ENCODE measurements around the gene RPS8. TPM values are rescaled to one million over a fixed set of nuclear protein-coding genes. Genes with fewer than 3 reads are reported as not detected.
"Not testable (repeated sequence)": the region's sequence is repeated elsewhere in the genome, so short reads cannot be mapped to it uniquely, and the experiment has no call there.

Gene RPS8
- total RNA-seq, 1 donor from 2014 or later = 1,786 TPM

GRCh38 chr1:44819608-44820327, 44.4 kb downstream of the RPS8 start:
- Histone ChIP-seq H3K9ac (ENCODE audit: low read depth in 1 of 3, low read length in 3 of 3) (peak overlapping the region; percentile 74 to 100 (median 87)), H3K27ac (ENCODE audit: low read depth, low read length) (peak overlapping the region; percentile 89), H3K36me3 (ENCODE audit: control insufficient read depth in 3 of 3, insufficient read depth in 3 of 3, low read length in 3 of 3) (peaks cover 0 to 2% (median 2%) of the 10 kb centered on the region in 3 donors), H3K4me1 (ENCODE audit: control insufficient read depth in 3 of 3, insufficient read depth in 3 of 3, low read length in 3 of 3) (peaks cover 7 to 15% (median 13%) of the 10 kb centered on the region in 3 donors), H3K4me3 (ENCODE audit: low read length in 3 of 3) (peak overlapping the region; percentile 67 to 90 (median 73)), H3K27me3 (ENCODE audit: control insufficient read depth in 3 of 3, insufficient read depth in 3 of 3, low read length in 3 of 3) (no peaks in the 10 kb centered on the region), H3K9me3 (ENCODE audit: control insufficient read depth in 3 of 3, low read length in 3 of 3) (no peaks in the 10 kb centered on the region)

DNA sequence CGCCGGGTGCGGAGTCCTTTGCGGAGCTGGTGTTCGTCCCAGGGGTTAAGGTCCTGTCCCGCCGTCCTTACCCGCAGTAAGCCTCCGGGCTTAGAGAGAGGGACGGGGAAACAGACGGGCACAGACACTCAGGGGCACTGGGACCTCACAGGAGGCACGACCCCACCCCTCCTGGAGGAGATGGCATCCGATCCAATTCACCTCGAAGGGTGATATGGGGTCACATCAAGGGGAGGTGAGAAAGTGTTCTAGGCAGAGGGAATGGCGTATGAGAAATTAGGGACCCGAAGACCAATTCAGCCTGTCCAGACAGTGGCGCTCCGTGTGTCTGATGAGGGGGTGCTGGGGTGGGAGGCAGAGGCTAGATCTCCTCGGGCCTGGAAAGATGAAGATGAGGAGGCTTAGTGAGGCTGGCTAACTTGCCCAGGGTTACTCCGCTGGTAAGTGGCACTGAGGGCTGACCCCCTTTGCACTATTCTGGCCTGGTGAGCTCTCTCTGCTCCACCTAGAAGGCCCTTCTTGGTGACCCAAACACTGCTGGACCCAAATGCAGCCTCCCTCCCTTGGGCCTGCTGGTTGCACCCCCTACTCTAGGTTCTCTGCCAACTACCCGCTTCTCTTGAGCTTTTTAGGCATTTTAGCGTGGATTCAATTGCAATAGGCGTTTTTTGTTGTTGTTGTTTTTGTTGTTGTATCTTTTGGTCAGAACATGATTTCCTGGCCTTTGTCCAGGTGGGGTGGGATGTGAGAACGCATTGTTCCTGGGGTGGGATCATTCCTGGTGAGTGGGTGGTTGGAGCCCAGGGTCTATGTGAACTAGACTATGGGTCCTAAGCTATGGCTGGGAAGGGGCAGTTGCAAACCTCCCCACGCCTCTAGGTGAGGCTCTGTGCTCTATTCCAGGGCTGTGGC, 45.2 kb downstream of the RPS8 start:
- H3K9me3 ChIP-seq (ENCODE audit: control insufficient read depth in 3 of 3, low read length in 3 of 3) = no peaks in the 10 kb centered on the region
- H3K4me3 ChIP-seq (ENCODE audit: low read length in 3 of 3) = peak overlapping the region; percentile 67 to 90 (median 73)
- H3K36me3 ChIP-seq (ENCODE audit: control insufficient read depth in 3 of 3, insufficient read depth in 3 of 3, low read length in 3 of 3) = peaks cover 0 to 2% (median 0%) of the 10 kb centered on the region in 3 donors
- H3K9ac ChIP-seq (ENCODE audit: low read depth in 1 of 3, low read length in 3 of 3) = peak overlapping the region; percentile 74 to 100 (median 87)
- H3K27me3 ChIP-seq (ENCODE audit: control insufficient read depth in 3 of 3, insufficient read depth in 3 of 3, low read length in 3 of 3) = no peaks in the 10 kb centered on the region
- H3K4me1 ChIP-seq (ENCODE audit: control insufficient read depth in 3 of 3, insufficient read depth in 3 of 3, low read length in 3 of 3) = peaks cover 7 to 15% (median 13%) of the 10 kb centered on the region in 3 donors
- peak overlapping the region; percentile 89 for H3K27ac ChIP-seq (ENCODE audit: low read depth, low read length)

GRCh38 chr1:44821240-44821715, 45.9 kb downstream of the RPS8 start:
- Histone ChIP-seq H3K4me1 (ENCODE audit: control insufficient read depth in 3 of 3, insufficient read depth in 3 of 3, low read length in 3 of 3) (peaks cover 10 to 19% (median 13%) of the 10 kb centered on the region in 3 donors), H3K9ac (ENCODE audit: low read depth in 1 of 3, low read length in 3 of 3) (peak overlapping the region in 1 of 3 donors; percentile 87), H3K27ac (ENCODE audit: low read depth, low read length) (no peak overlapping the region), H3K4me3 (ENCODE audit: low read length in 3 of 3) (peak overlapping the region; percentile 13 to 90 (median 67)), H3K9me3 (ENCODE audit: control insufficient read depth in 3 of 3, low read length in 3 of 3) (no peaks in the 10 kb centered on the region), H3K36me3 (ENCODE audit: control insufficient read depth in 3 of 3, insufficient read depth in 3 of 3, low read length in 3 of 3) (no peaks in the 10 kb centered on the region), H3K27me3 (ENCODE audit: control insufficient read depth in 3 of 3, insufficient read depth in 3 of 3, low read length in 3 of 3) (no peaks in the 10 kb centered on the region)

- no peak overlapping the region for H3K9ac ChIP-seq (ENCODE audit: low read depth in 1 of 3, low read length in 3 of 3)
- no peaks in the 10 kb centered on the region for H3K9me3 ChIP-seq (ENCODE audit: control insufficient read depth in 3 of 3, low read length in 3 of 3)
- H3K27ac ChIP-seq (ENCODE audit: low read depth, low read length) = no peak overlapping the region
- H3K4me3 ChIP-seq (ENCODE audit: low read length in 3 of 3) = no peak overlapping the region
- H3K36me3 ChIP-seq (ENCODE audit: control insufficient read depth in 3 of 3, insufficient read depth in 3 of 3, low read length in 3 of 3) = no peaks in the 10 kb centered on the region
- H3K27me3 ChIP-seq (ENCODE audit: control insufficient read depth in 3 of 3, insufficient read depth in 3 of 3, low read length in 3 of 3) = no peaks in the 10 kb centered on the region
- H3K4me1 ChIP-seq (ENCODE audit: control insufficient read depth in 3 of 3, insufficient read depth in 3 of 3, low read length in 3 of 3) = peaks cover 11 to 19% (median 13%) of the 10 kb centered on the region in 3 donors
Observed at GRCh38 chr1:44822131-44822701, 46.9 kb downstream of the RPS8 start.

GRCh38 chr1:44822981-44823451, 47.7 kb downstream of the RPS8 start:
- no peak overlapping the region for H3K4me3 ChIP-seq (ENCODE audit: low read length in 3 of 3)

GRCh38 chr1:44824392-44824791, 49.1 kb downstream of the RPS8 start:
- H3K4me1 ChIP-seq (ENCODE audit: control insufficient read depth in 3 of 3, insufficient read depth in 3 of 3, low read length in 3 of 3) = peaks cover 11 to 19% (median 13%) of the 10 kb centered on the region in 3 donors
- H3K27me3 ChIP-seq (ENCODE audit: control insufficient read depth in 3 of 3, insufficient read depth in 3 of 3, low read length in 3 of 3) = not testable (repeated sequence)

More at GRCh38 chr1:44822981-44823451, 47.7 kb downstream of the RPS8 start:
- no peaks in the 10 kb centered on the region for H3K27me3 ChIP-seq (ENCODE audit: control insufficient read depth in 3 of 3, insufficient read depth in 3 of 3, low read length in 3 of 3)
- peaks cover 11 to 19% (median 13%) of the 10 kb centered on the region in 3 donors for H3K4me1 ChIP-seq (ENCODE audit: control insufficient read depth in 3 of 3, insufficient read depth in 3 of 3, low read length in 3 of 3)
- no peaks in the 10 kb centered on the region for H3K9me3 ChIP-seq (ENCODE audit: control insufficient read depth in 3 of 3, low read length in 3 of 3)
- H3K27ac ChIP-seq (ENCODE audit: low read depth, low read length) = no peak overlapping the region
- no peaks in the 10 kb centered on the region for H3K36me3 ChIP-seq (ENCODE audit: control insufficient read depth in 3 of 3, insufficient read depth in 3 of 3, low read length in 3 of 3)
- no peak overlapping the region for H3K9ac ChIP-seq (ENCODE audit: low read depth in 1 of 3, low read length in 3 of 3)

GRCh38 chr1:44826375-44827196, 51.2 kb downstream of the RPS8 start:
- Histone ChIP-seq H3K27me3 (ENCODE audit: control insufficient read depth in 3 of 3, insufficient read depth in 3 of 3, low read length in 3 of 3) (peaks cover 0 to under 1% (median under 1%) of the 10 kb centered on the region in 3 donors), H3K9ac (ENCODE audit: low read depth in 1 of 3, low read length in 3 of 3) (no peak overlapping the region), H3K9me3 (ENCODE audit: control insufficient read depth in 3 of 3, low read length in 3 of 3) (no peaks in the 10 kb centered on the region), H3K4me1 (ENCODE audit: control insufficient read depth in 3 of 3, insufficient read depth in 3 of 3, low read length in 3 of 3) (peaks cover 0 to 4% (median 3%) of the 10 kb centered on the region in 3 donors), H3K27ac (ENCODE audit: low read depth, low read length) (peak overlapping the region; percentile 12), H3K4me3 (ENCODE audit: low read length in 3 of 3) (no peak overlapping the region), H3K36me3 (ENCODE audit: control insufficient read depth in 3 of 3, insufficient read depth in 3 of 3, low read length in 3 of 3) (peaks cover 0 to 1% (median 0%) of the 10 kb centered on the region in 3 donors)

More at GRCh38 chr1:44824392-44824791, 49.1 kb downstream of the RPS8 start:
- not testable (repeated sequence) for H3K4me3 ChIP-seq (ENCODE audit: low read length in 3 of 3); H3K27ac ChIP-seq (ENCODE audit: low read depth, low read length); H3K36me3 ChIP-seq (ENCODE audit: control insufficient read depth in 3 of 3, insufficient read depth in 3 of 3, low read length in 3 of 3); H3K9ac ChIP-seq (ENCODE audit: low read depth in 1 of 3, low read length in 3 of 3); H3K9me3 ChIP-seq (ENCODE audit: control insufficient read depth in 3 of 3, low read length in 3 of 3)

- H3K27me3 ChIP-seq (ENCODE audit: control insufficient read depth in 3 of 3, insufficient read depth in 3 of 3, low read length in 3 of 3) = peaks cover 0 to 8% (median 2%) of the 10 kb centered on the region in 3 donors
- peaks cover 0 to 1% (median 0%) of the 10 kb centered on the region in 3 donors for H3K36me3 ChIP-seq (ENCODE audit: control insufficient read depth in 3 of 3, insufficient read depth in 3 of 3, low read length in 3 of 3)
- no peak overlapping the region for H3K4me3 ChIP-seq (ENCODE audit: low read length in 3 of 3)
- H3K27ac ChIP-seq (ENCODE audit: low read depth, low read length) = peak overlapping the region; percentile 12
- no peaks in the 10 kb centered on the region for H3K9me3 ChIP-seq (ENCODE audit: control insufficient read depth in 3 of 3, low read length in 3 of 3)
- H3K9ac ChIP-seq (ENCODE audit: low read depth in 1 of 3, low read length in 3 of 3) = no peak overlapping the region
- H3K4me1 ChIP-seq (ENCODE audit: control insufficient read depth in 3 of 3, insufficient read depth in 3 of 3, low read length in 3 of 3) = peaks cover 0 to 4% (median 3%) of the 10 kb centered on the region in 3 donors
Observed at GRCh38 chr1:44827197-44828002, 52.1 kb downstream of the RPS8 start.

Data from skeletal muscle tissue (tissue), 4 donors.